Uterus (tissue), 4 donors: Measurements from ENCODE around the gene CCM2L. TPM values are rescaled to one million over a fixed set of nuclear protein-coding genes. Genes with fewer than 3 reads are reported as not detected.

ENCODE experiments used
- DNase-seq, 2 donors: peaks; one replicate each; pipeline ENCODE4 v3.0.0-alpha.2; 2019 to 2020
- H3K27ac ChIP-seq, 2 donors: fragments of 200-600 bp; sonication (generic); 1 replicate in 1 of 2; 2 replicates in 1 of 2; pipeline ENCODE4 v1.5.1; 2016 to 2018
- H3K27me3 ChIP-seq, 2 donors: fragments of 200-600 bp; sonication (generic); one replicate each; pipeline ENCODE4 v1.5.1; 2018 to 2019; ENCODE audit warnings: control low read depth in 1 of 2
- H3K36me3 ChIP-seq, 2 donors: fragments of 200-600 bp; sonication (generic); one replicate each; pipeline ENCODE4 v1.5.1; 2019; ENCODE audit warnings: control low read depth in 1 of 2
- H3K4me1 ChIP-seq, 2 donors: fragments of 200-600 bp; sonication (generic); one replicate each; pipeline ENCODE4 v1.5.1; 2018 to 2019; ENCODE audit warnings: control low read depth in 1 of 2
- H3K4me3 ChIP-seq, 2 donors: fragments of 200-600 bp; sonication (generic); 1 replicate in 1 of 2; 2 replicates in 1 of 2; pipeline ENCODE4 v1.5.1; 2018 to 2019; ENCODE audit warnings: mild to moderate bottlenecking in 1 of 2
- H3K9me3 ChIP-seq, 2 donors: fragments of 200-600 bp; sonication (generic); one replicate each; pipeline ENCODE4 v1.5.1; 2019; ENCODE audit warnings: control low read depth in 1 of 2
- POLR2A ChIP-seq, 2 donors: fragments of 450-650 bp; IDR thresholded peaks; one replicate each; pipeline ENCODE4 v1.6.1; 2016; ENCODE audit warnings: antibody characterized with exemption in 2 of 2, mild to moderate bottlenecking in 1 of 2, moderate library complexity in 1 of 2
- intact Hi-C: fragments of 100-400 bp; cut with DNase I; formaldehyde crosslinking; loops from one replicate; pipeline ENCODE4 v1.15.1; 2023; ENCODE audit warnings: low total_unique reads
- total RNA-seq, 4 donors: library from RNA; depleted of rRNA in 3 of 4; stranded (reverse); fragments of >200 nt in 3 of 4; gene quantifications; one replicate each; pipeline versions ENCODE4 v1.1.0 to v1.2.4, GENCODE V29; 2014 to 2023
- TF ChIP-seq, protein P1 (sequence below), 4 experiments: fragments of 200-600 bp in 2 of 4; fragments of 450-650 bp in 2 of 4; sonication (generic) in 2 of 4; IDR thresholded peaks; one replicate each; pipeline ENCODE4 v1.5.1; 2016 to 2019; ENCODE audit warnings: antibody characterized with exemption in 4 of 4, mild to moderate bottlenecking in 2 of 4, moderate library complexity in 1 of 4
- donor health status: DM: yes; HTN: yes; CAD: no.

Gene CCM2L
- total RNA-seq, 4 donors from 2014 or later: 3.5 to 21.9 (median 10.0) TPM

DNA sequence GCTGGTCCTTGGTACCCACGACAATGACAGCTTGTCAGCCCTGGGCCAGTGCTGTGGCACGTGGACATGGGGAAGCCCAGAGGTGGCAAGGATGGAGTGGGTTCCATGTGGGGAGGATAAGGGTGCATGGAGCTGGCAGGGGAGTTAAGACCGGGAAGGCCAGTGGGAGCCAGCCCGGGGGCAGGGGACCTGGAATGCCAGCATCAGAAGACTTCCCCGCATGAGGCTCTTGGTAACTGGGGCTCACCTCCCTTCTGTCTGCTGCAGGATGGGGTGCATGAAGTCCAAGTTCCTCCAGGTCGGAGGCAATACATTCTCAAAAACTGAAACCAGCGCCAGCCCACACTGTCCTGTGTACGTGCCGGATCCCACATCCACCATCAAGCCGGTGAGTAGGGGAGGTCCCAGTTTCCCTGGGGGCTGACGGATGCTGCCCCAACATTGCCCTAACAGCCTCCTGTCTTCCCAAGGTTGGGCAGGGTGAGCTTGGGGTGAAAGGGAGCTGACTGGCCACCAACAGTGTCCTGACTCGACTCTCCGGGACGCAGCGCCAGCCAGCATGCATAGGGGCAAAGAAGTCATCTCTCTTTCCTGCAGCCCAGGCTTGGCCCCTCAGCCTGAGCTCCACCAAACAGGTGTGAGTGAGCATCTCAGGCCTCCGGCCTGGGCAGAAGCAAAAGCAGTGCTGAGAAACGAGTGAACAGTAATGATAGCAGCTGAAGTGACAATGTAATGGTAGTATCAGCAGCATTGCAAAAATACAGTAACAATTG lies 61.3 kb downstream of the CCM2L start:
- no peaks in the 10 kb centered on the region for H3K4me1 ChIP-seq
- no peak overlapping the region for H3K4me3 ChIP-seq
- H3K27me3 ChIP-seq: no peaks in the 10 kb centered on the region
- no peak overlapping the region for H3K27ac ChIP-seq
- H3K36me3 ChIP-seq: no peaks in the 10 kb centered on the region
- TF ChIP-seq, protein P1, sequence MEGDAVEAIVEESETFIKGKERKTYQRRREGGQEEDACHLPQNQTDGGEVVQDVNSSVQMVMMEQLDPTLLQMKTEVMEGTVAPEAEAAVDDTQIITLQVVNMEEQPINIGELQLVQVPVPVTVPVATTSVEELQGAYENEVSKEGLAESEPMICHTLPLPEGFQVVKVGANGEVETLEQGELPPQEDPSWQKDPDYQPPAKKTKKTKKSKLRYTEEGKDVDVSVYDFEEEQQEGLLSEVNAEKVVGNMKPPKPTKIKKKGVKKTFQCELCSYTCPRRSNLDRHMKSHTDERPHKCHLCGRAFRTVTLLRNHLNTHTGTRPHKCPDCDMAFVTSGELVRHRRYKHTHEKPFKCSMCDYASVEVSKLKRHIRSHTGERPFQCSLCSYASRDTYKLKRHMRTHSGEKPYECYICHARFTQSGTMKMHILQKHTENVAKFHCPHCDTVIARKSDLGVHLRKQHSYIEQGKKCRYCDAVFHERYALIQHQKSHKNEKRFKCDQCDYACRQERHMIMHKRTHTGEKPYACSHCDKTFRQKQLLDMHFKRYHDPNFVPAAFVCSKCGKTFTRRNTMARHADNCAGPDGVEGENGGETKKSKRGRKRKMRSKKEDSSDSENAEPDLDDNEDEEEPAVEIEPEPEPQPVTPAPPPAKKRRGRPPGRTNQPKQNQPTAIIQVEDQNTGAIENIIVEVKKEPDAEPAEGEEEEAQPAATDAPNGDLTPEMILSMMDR (IDR thresholded peaks at IDR 0.05): no peak
- no peak for TF ChIP-seq POLR2A (IDR thresholded peaks at IDR 0.05)
- no peak for DNase-seq
- H3K9me3 ChIP-seq: no peaks in the 10 kb centered on the region
- intact Hi-C loops: no loop called here

- Histone ChIP-seq H3K4me1 (no peaks in the 10 kb centered on the region), H3K27ac (no peak overlapping the region), H3K4me3 (no peak overlapping the region), H3K27me3 (no peaks in the 10 kb centered on the region), H3K9me3 (no peaks in the 10 kb centered on the region), H3K36me3 (no peaks in the 10 kb centered on the region)
- no peak for DNase-seq
- intact Hi-C loops: no loop called here
- TF ChIP-seq POLR2A (IDR thresholded peaks at IDR 0.05): no peak
- TF ChIP-seq, protein P1 (IDR thresholded peaks at IDR 0.05): no peak
These were observed 62.0 kb downstream of the CCM2L start for GRCh38 chr20:32072168-32072750.

DNA sequence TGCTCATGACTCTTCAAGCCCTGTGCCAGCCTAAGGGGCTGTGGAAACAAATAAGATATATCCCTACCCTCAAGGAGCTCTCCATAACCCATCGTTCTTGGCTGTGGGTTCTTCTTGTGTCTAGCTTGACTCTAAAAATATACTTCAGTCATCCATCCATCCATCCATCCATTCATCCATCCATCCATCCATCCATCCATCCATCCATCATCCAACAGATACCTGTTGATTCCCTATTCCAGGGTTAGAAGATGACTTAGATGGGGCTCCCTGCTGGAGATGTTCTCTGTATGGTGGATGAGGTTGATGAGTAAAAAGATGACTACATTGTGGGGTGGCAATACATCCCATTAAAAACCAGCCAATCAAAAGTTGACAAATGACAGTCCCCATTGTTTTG lies 65.3 kb downstream of the CCM2L start:
- H3K27me3 ChIP-seq: no peaks in the 10 kb centered on the region
- H3K4me1 ChIP-seq: no peaks in the 10 kb centered on the region

GRCh38 chr20:32077190-32077589 lies 67.0 kb downstream of the CCM2L start:
- no peaks in the 10 kb centered on the region for H3K4me1 ChIP-seq
- TF ChIP-seq POLR2A (IDR thresholded peaks at IDR 0.05): no peak
- TF ChIP-seq, protein P1 (IDR thresholded peaks at IDR 0.05): no peak
- no peak overlapping the region for H3K4me3 ChIP-seq
- H3K9me3 ChIP-seq: no peaks in the 10 kb centered on the region
- no peaks in the 10 kb centered on the region for H3K36me3 ChIP-seq
- no peak overlapping the region for H3K27ac ChIP-seq
- H3K27me3 ChIP-seq: no peaks in the 10 kb centered on the region
- no peak for DNase-seq
- intact Hi-C loops: no loop called here

More for the DNA sequence above, 65.3 kb downstream of the CCM2L start:
- Histone ChIP-seq H3K9me3 (no peaks in the 10 kb centered on the region), H3K36me3 (no peaks in the 10 kb centered on the region), H3K4me3 (no peak overlapping the region), H3K27ac (no peak overlapping the region)
- TF ChIP-seq, protein P1 (IDR thresholded peaks at IDR 0.05): no peak
- TF ChIP-seq POLR2A (IDR thresholded peaks at IDR 0.05): no peak
- DNase-seq: no peak
- intact Hi-C loops: no loop called here

- Histone ChIP-seq H3K9me3 (no peaks in the 10 kb centered on the region), H3K36me3 (no peaks in the 10 kb centered on the region), H3K27ac (no peak overlapping the region), H3K27me3 (no peaks in the 10 kb centered on the region), H3K4me1 (no peaks in the 10 kb centered on the region), H3K4me3 (no peak overlapping the region)
- intact Hi-C loops: no loop called here
- no peak for TF ChIP-seq POLR2A (IDR thresholded peaks at IDR 0.05)
- no peak for DNase-seq
These were observed 68.1 kb downstream of the CCM2L start for GRCh38 chr20:32078322-32078721.
